DND-41 (cell line): ENCODE measurements around the gene RPS6KC1.

Experiments used
- ATAC-seq: fragments of 200-7000 bp; cut with Tn5 transposase; 3 replicates; pipeline ENCODE4 v1.9.1; 2021; ENCODE audit warnings: low read depth; ENCODE audit not compliant: insufficient read depth
- DNase-seq: peaks from one replicate; pipeline ENCODE4 v3.0.0-alpha.2; 2020
- H2AFZ ChIP-seq: 2 replicates; pipeline ENCODE4 v1.6.0; 2012; ENCODE audit warnings: low read depth, low read length
- H3K27ac ChIP-seq: 2 replicates; pipeline ENCODE4 v1.5.1; 2012; ENCODE audit warnings: low read length, inconsistent platforms
- H3K27me3 ChIP-seq: fragments of 200-600 bp; sonication (generic); 2 replicates; pipeline ENCODE4 v1.6.0; 2012; ENCODE audit warnings: low read length, mild to moderate bottlenecking, inconsistent platforms; ENCODE audit not compliant: insufficient read depth, poor library complexity
- H3K36me3 ChIP-seq: 2 replicates; pipeline ENCODE4 v1.5.1; 2012; ENCODE audit warnings: low read length, inconsistent platforms; ENCODE audit not compliant: insufficient read depth
- H3K4me1 ChIP-seq: 2 replicates; pipeline ENCODE4 v1.5.1; 2012; ENCODE audit warnings: mild to moderate bottlenecking, low read length; ENCODE audit not compliant: insufficient read depth
- H3K4me2 ChIP-seq: 2 replicates; pipeline ENCODE4 v1.6.0; 2012; ENCODE audit warnings: mild to moderate bottlenecking, moderate library complexity, low read length, inconsistent platforms; ENCODE audit not compliant: insufficient read depth
- H3K4me3 ChIP-seq, 2 experiments: fragments of 200-600 bp in 1 of 2; shearing (Covaris generic) in 1 of 2; 2 replicates each; pipeline ENCODE4 v1.5.1; 2012 to 2016; ENCODE audit warnings: inconsistent platforms in 2 of 2, low read length in 2 of 2, mild to moderate bottlenecking in 2 of 2, low read depth in 1 of 2, moderate library complexity in 1 of 2
- H3K79me2 ChIP-seq: 2 replicates; pipeline ENCODE4 v1.6.0; 2012; ENCODE audit warnings: low read length, inconsistent platforms; ENCODE audit not compliant: insufficient read depth
- H3K9ac ChIP-seq: 2 replicates; pipeline ENCODE4 v1.6.0; 2012; ENCODE audit warnings: low read depth, mild to moderate bottlenecking, inconsistent platforms, low read length, moderate library complexity
- H3K9me3 ChIP-seq: 2 replicates; pipeline ENCODE4 v1.5.1; 2012; ENCODE audit warnings: low read length, moderate library complexity, mild to moderate bottlenecking, inconsistent platforms; ENCODE audit not compliant: insufficient read depth, severe bottlenecking
- H4K20me1 ChIP-seq: 2 replicates; pipeline ENCODE4 v1.6.0; 2012; ENCODE audit warnings: low read length; ENCODE audit not compliant: insufficient read depth
- CTCF ChIP-seq: IDR thresholded peaks from 2 replicates; pipeline ENCODE4 v1.5.1; 2012; ENCODE audit warnings: borderline replicate concordance, low read length, moderate library complexity, mild to moderate bottlenecking; ENCODE audit not compliant: poor library complexity, severe bottlenecking; ENCODE audit errors: extremely low read depth
- EZH2 ChIP-seq: IDR thresholded peaks from 3 replicates; pipeline ENCODE4 v1.6.1; 2012; ENCODE audit warnings: borderline replicate concordance, low read depth, mild to moderate bottlenecking, moderate library complexity, low read length, inconsistent platforms; ENCODE audit not compliant: severe bottlenecking

Gene RPS6KC1

DNA sequence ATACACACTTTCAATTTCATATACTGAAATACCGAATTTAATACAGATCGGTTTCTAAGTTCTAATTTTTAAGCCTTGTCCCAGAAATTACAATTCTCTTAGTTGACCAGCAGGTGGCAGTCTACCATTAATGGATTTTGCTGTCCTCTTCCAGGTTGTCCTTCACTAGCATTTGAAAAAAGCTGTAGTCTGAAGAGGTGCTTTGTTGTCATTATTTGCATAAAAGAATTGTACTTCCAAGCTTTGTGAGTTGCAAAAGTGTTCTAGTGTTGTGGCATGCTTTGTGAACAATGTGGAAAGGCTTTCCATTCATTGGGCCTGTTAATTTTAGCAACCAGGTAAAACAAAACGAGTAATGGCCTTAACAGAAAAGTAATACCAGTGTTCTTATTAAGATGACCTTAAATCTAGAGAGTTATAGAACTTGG lies 193.6 kb downstream of the RPS6KC1 start:
- ATAC-seq (peak; percentile 62), DNase-seq (peak; percentile 34)
- TF ChIP-seq CTCF (peak; percentile 85), EZH2 (no peak)
- no peak overlapping the region for H3K27ac ChIP-seq
- no peaks in the 10 kb centered on the region for H3K79me2 ChIP-seq
- no peak overlapping the region for H3K4me3 ChIP-seq
- H3K4me2 ChIP-seq = no peak overlapping the region
- no peak overlapping the region for H3K9ac ChIP-seq
- no peaks in the 10 kb centered on the region for H3K27me3 ChIP-seq
- H3K9me3 ChIP-seq = no peaks in the 10 kb centered on the region
- no peaks in the 10 kb centered on the region for H4K20me1 ChIP-seq
- H2AFZ ChIP-seq = no peak overlapping the region
- peaks cover 10% of the 10 kb centered on the region; the same call in 1 of the 2 replicates for H3K36me3 ChIP-seq
- H3K4me1 ChIP-seq = no peaks in the 10 kb centered on the region

DNA sequence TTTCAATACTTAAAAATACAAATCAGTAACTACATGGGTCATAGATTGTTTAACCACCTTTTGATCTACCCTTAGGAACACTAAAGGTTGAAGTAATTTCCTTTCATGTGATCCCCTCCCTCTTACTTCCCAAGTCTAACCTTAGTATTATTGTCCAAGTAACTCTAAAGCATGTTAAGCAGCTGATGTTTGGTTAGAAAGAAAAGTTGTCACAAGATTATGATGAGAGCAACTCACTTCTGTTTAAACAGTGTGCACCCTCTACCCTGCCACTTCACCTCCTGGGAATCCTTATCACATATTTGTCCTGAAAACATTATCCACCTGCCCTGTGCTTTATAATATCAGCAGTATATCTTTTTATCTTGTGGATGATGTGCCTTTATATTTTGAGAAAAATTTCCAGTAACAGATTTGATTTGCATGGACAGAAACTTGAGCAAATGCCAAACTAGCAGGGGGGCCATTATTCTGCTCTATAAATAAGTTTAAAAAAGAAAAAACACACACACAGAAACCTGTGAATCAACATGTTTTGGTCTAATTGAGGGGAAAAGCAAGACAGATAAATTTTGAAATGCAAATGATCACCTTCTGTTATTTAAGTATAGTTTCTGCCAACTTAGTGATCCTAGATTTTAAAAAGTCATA lies 194.3 kb downstream of the RPS6KC1 start:
- no peak overlapping the region for H3K4me3 ChIP-seq
- no peaks in the 10 kb centered on the region for H3K27me3 ChIP-seq
- ATAC-seq (no peak), DNase-seq (no peak)
- H3K27ac ChIP-seq = no peak overlapping the region
- H3K36me3 ChIP-seq = peaks cover 10% of the 10 kb centered on the region; the same call in 1 of the 2 replicates
- H3K79me2 ChIP-seq = no peaks in the 10 kb centered on the region
- H4K20me1 ChIP-seq = no peaks in the 10 kb centered on the region
- no peak overlapping the region for H2AFZ ChIP-seq
- no peaks in the 10 kb centered on the region for H3K9me3 ChIP-seq
- TF ChIP-seq EZH2 (no peak), CTCF (no peak)
- H3K9ac ChIP-seq = no peak overlapping the region
- H3K4me2 ChIP-seq = no peak overlapping the region
- no peaks in the 10 kb centered on the region for H3K4me1 ChIP-seq

DNA sequence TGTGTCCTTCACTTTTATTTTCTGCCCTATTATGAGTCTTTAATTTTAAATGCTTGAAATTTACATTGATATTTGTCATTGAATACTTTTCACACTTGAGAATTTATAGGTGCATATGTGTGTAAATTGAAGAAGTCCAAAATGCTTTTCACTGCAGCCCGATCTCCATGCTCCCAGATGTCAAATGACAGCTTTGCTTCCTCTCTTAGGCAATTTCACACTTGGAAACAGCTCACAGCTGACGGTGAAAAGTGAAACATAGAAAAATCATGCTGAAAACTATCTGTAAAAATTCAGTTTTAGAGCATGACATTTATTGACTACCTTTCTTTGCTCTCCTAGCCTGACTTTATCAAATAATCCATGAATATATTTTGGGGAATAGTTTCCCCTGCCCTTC lies 196.0 kb downstream of the RPS6KC1 start:
- no peak for TF ChIP-seq EZH2
- TF ChIP-seq CTCF = no peak
- H4K20me1 ChIP-seq = no peaks in the 10 kb centered on the region
- no peaks in the 10 kb centered on the region for H3K4me1 ChIP-seq
- H3K9ac ChIP-seq = no peak overlapping the region
- no peaks in the 10 kb centered on the region for H3K79me2 ChIP-seq
- H3K4me3 ChIP-seq = no peak overlapping the region
- H3K27ac ChIP-seq = no peak overlapping the region
- H3K27me3 ChIP-seq = no peaks in the 10 kb centered on the region
- H3K9me3 ChIP-seq = no peaks in the 10 kb centered on the region
- H3K36me3 ChIP-seq = no peaks in the 10 kb centered on the region
- no peak overlapping the region for H3K4me2 ChIP-seq
- H2AFZ ChIP-seq = no peak overlapping the region
- DNase-seq = no peak
- no peak for ATAC-seq
